HepG2 (cell line): Measurements from ENCODE around the gene MPG. TPM values are rescaled to one million over a fixed set of nuclear protein-coding genes. Genes with fewer than 3 reads are reported as not detected.
A peak's percentile ranks its signal among the peaks of the same experiment; 100 is the strongest.

ENCODE experiments used
- ELF1 ChIP-seq: sonication (generic); formaldehyde crosslinking; IDR thresholded peaks from 2 replicates; pipeline ENCODE4 v1.4.0; 2020; ENCODE audit warnings: missing genetic modification reagents
- KIAA2018 ChIP-seq: sonication (generic); formaldehyde crosslinking; IDR thresholded peaks from 2 replicates; pipeline ENCODE4 v1.5.0; 2020; ENCODE audit warnings: mild to moderate bottlenecking, missing genetic modification reagents, borderline replicate concordance
- MAFF ChIP-seq: IDR thresholded peaks from 2 replicates; pipeline ENCODE4 v1.6.1; 2011; ENCODE audit warnings: low read depth, low read length, improper control_type of control experiment
- REXO4 ChIP-seq: sonication (generic); formaldehyde crosslinking; IDR thresholded peaks from 2 replicates; pipeline ENCODE4 v1.8.0; 2022; ENCODE audit warnings: missing genetic modification reagents, mild to moderate bottlenecking, borderline replicate concordance
- SOX5 ChIP-seq: IDR thresholded peaks from 2 replicates; pipeline ENCODE4 v1.6.1; 2016; ENCODE audit warnings: borderline replicate concordance
- SP5 ChIP-seq: IDR thresholded peaks from 2 replicates; pipeline ENCODE4 v1.6.1; 2016; ENCODE audit warnings: low read depth, borderline replicate concordance
- TEAD3 ChIP-seq: optimal IDR thresholded peaks from 2 replicates; pipeline ENCODE3; 2016; ENCODE audit warnings: borderline replicate concordance
- ZFP1 ChIP-seq: IDR thresholded peaks from 2 replicates; pipeline ENCODE4 v1.6.1; 2016
- polyA plus RNA-seq, 8 experiments: library from polyadenylated mRNA; depleted of rRNA in 3 of 8; stranded (reverse) in 7 of 8; unstranded in 1 of 8; fragments of >200 nt; fragmentation: Illumina TruSeq in 4 of 8; extraction: Trizol in 4 of 8; gene quantifications; 2 replicates each; pipeline versions ENCODE4 v1.2.1 to v1.2.3, GENCODE V29; 2011 to 2016; ENCODE audit warnings: low read depth in 4 of 8, missing spikeins in 1 of 8, mixed read lengths in 1 of 8; ENCODE audit not compliant: insufficient read depth in 1 of 8
- total RNA-seq, 5 experiments: library from RNA; depleted of rRNA; stranded (reverse); fragments of >200 nt; fragmentation: Illumina TruSeq; extraction: Trizol; gene quantifications; 2 replicates each; pipeline ENCODE4 v1.2.3, GENCODE V29; 2016; ENCODE audit warnings: low read depth in 1 of 5
- TF ChIP-seq, protein P1 (sequence below): sonication (generic); formaldehyde crosslinking; IDR thresholded peaks from 2 replicates; pipeline ENCODE4 v1.4.0; 2020; ENCODE audit warnings: missing genetic modification reagents

Gene MPG
- total and polyA plus RNA-seq, 2 of the 13 experiments (the other 11 are each of a cell fraction or from before 2014, with no cell fraction given): 59.1 to 62.5 TPM

GRCh38 chr16:76535-77272 is 1.3 kb upstream of the MPG start (continued):
- TF ChIP-seq KIAA2018 (CRISPR knock-in tag): 0 out of 2 replicates have a peak, but pooled peaks have one; percentile 9
- TF ChIP-seq, protein P1, sequence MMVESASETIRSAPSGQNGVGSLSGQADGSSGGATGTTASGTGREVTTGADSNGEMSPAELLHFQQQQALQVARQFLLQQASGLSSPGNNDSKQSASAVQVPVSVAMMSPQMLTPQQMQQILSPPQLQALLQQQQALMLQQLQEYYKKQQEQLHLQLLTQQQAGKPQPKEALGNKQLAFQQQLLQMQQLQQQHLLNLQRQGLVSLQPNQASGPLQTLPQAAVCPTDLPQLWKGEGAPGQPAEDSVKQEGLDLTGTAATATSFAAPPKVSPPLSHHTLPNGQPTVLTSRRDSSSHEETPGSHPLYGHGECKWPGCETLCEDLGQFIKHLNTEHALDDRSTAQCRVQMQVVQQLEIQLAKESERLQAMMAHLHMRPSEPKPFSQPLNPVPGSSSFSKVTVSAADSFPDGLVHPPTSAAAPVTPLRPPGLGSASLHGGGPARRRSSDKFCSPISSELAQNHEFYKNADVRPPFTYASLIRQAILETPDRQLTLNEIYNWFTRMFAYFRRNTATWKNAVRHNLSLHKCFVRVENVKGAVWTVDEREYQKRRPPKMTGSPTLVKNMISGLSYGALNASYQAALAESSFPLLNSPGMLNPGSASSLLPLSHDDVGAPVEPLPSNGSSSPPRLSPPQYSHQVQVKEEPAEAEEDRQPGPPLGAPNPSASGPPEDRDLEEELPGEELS (CRISPR knock-in tag): 0 out of 2 replicates have a peak, but pooled peaks have one; percentile 19
- peak; percentile 7; the same call in 1 of the 2 replicates for TF ChIP-seq SOX5 (CRISPR knock-in tag)
- peak; percentile 29 for TF ChIP-seq TEAD3
- no peak for TF ChIP-seq MAFF
- TF ChIP-seq ZFP1 (CRISPR knock-in tag): peak; percentile 10; the same call in 1 of the 2 replicates
- peak; percentile 55; the same call in 1 of the 2 replicates for TF ChIP-seq ELF1 (CRISPR knock-in tag)
- no peak for TF ChIP-seq REXO4
- TF ChIP-seq SP5 (CRISPR knock-in tag): peak; percentile 85
